LNCaP clone FGC (cell line): ENCODE data around the gene KSR2.

ENCODE experiments used
- DNase-seq: peaks from one replicate; pipeline ENCODE4 v3.0.0-alpha.2; 2011; ENCODE audit warnings: low read depth
- H3K4me3 ChIP-seq: 2 replicates; pipeline ENCODE4 v1.5.1; 2011; ENCODE audit warnings: mild to moderate bottlenecking, low read depth, low read length, control low read depth
- CTCF ChIP-seq: IDR thresholded peaks from 2 replicates; pipeline ENCODE4 v1.5.1; 2012; ENCODE audit warnings: mild to moderate bottlenecking; ENCODE audit not compliant: control insufficient read depth, insufficient read depth; ENCODE audit errors: extremely low read depth

KSR2 gene

GRCh38 chr12:117453961-117454360, 514.8 kb downstream of the KSR2 start:
- H3K4me3 ChIP-seq = no peak overlapping the region
- DNase-seq = no peak
- no peak for TF ChIP-seq CTCF

DNA sequence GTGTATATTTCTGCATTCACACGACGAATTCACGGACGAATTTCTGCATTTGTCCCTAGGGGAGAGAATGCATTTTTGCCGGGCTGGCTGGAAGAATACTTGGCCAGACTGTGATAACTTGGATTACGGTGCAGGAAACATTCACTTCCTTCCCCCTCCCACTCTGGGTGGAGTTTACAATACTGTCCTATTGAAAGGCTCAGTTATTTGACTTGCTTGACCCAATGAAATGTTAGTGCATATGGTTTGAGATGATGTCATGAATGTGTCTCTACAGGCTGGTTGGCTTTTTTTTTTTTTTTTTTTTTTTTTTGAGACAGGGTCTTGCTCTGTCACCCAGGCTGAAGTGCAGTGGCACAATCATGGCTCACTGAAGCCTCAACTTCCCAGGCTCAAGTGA, 516.7 kb downstream of the KSR2 start:
- H3K4me3 ChIP-seq = no peak overlapping the region
- TF ChIP-seq CTCF = no peak
- no peak for DNase-seq

- no peak for DNase-seq
- H3K4me3 ChIP-seq = no peak overlapping the region
- TF ChIP-seq CTCF = no peak
Observed at GRCh38 chr12:117450209-117450608, 518.6 kb downstream of the KSR2 start.

GRCh38 chr12:117447665-117448366, 521.0 kb downstream of the KSR2 start:
- TF ChIP-seq CTCF = no peak
- DNase-seq = no peak
- H3K4me3 ChIP-seq = no peak overlapping the region

- no peak overlapping the region for H3K4me3 ChIP-seq
- DNase-seq = no peak
- no peak for TF ChIP-seq CTCF
Observed at GRCh38 chr12:117444781-117445180, 524.0 kb downstream of the KSR2 start.

DNA sequence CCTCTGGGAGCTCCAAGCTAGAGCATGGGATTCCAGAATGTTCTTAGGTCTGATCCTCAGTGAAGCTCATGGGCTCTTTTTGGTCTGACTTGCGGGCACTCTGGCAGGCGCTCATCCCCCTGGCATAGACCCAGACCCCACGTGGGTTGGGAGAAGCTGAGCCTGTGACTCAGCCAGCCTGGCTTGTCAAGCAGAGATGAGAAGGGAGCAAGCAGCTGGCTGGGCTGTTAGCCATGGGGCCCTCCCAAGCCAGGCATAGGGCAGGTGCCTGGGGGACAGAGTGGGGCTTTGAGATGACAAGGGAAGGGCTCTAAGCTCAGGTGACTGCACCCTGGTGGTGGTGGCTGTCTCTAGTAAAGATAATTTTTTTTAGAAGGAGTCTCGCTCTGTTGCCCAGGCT, 527.0 kb downstream of the KSR2 start:
- H3K4me3 ChIP-seq = no peak overlapping the region
- TF ChIP-seq CTCF = no peak
- DNase-seq = no peak

- H3K4me3 ChIP-seq = no peak overlapping the region
- DNase-seq = no peak
- TF ChIP-seq CTCF = no peak
Observed at GRCh38 chr12:117440384-117440783, 528.4 kb downstream of the KSR2 start.
